Endothelial cell of umbilical vein (primary cell): ENCODE measurements around the gene MST1. TPM values are rescaled to one million over a fixed set of nuclear protein-coding genes. Genes with fewer than 3 reads are reported as not detected.

Source experiments
- BruUV-seq: library from RNA; stranded (reverse); fragments of 400-500 nt; replicated peaks from 2 replicates; lab custom pipeline; 2021; lab: Mats Ljungman, UMichigan
- CTCF ChIA-PET: fragments of 300-600, 350-600 bp; sonication (Branson Sonifier 250); formaldehyde crosslinking; loops from one replicate; lab custom pipeline; 2021; ENCODE audit warnings: antibody characterized with exemption, inconsistent platforms; lab: Charles Lee
- POLR2A ChIA-PET: fragments of 300-600, 350-600 bp; sonication (Branson Sonifier 250); formaldehyde crosslinking; loops from one replicate; lab custom pipeline; 2021; ENCODE audit warnings: antibody characterized with exemption, inconsistent platforms; lab: Charles Lee
- DNase-seq: peaks from one replicate; pipeline ENCODE4 v3.0.0-alpha.2; 2011; ENCODE audit warnings: low read depth, low spot score
- FAIRE-seq: peaks from 2 replicates; lab custom pipeline; 2011; peaks lifted over from hg19 to GRCh38; lab: Jason Lieb, UNC
- H2AFZ ChIP-seq: 2 replicates; pipeline ENCODE4 v1.6.0; 2012; ENCODE audit warnings: low read depth, low read length, control low read depth, inconsistent platforms
- H3K27ac ChIP-seq: 2 replicates; pipeline ENCODE4 v1.5.1; 2011; ENCODE audit warnings: low read depth, mild to moderate bottlenecking, control low read depth, low read length, moderate library complexity; ENCODE audit not compliant: insufficient read depth
- H3K27me3 ChIP-seq, 2 experiments: 2 replicates each; pipeline versions ENCODE4 v1.6.0 to v1.6.1; 2011; ENCODE audit warnings: low read length in 2 of 2, mixed read lengths in 1 of 2; ENCODE audit not compliant: control insufficient read depth in 2 of 2, insufficient read depth in 2 of 2
- H3K36me3 ChIP-seq, 2 experiments: 2 replicates in 1 of 2; 3 replicates in 1 of 2; pipeline ENCODE4 v1.5.1; 2011; ENCODE audit warnings: low read length in 2 of 2, mild to moderate bottlenecking in 1 of 2, moderate library complexity in 1 of 2; ENCODE audit not compliant: control insufficient read depth in 2 of 2, insufficient read depth in 2 of 2; ENCODE audit errors: extremely low read depth in 1 of 2
- H3K4me1 ChIP-seq: 3 replicates; pipeline ENCODE4 v1.5.1; 2011; ENCODE audit warnings: mild to moderate bottlenecking, low read length; ENCODE audit not compliant: control insufficient read depth, insufficient read depth; ENCODE audit errors: extremely low read depth
- H3K4me2 ChIP-seq: 2 replicates; pipeline ENCODE4 v1.6.1; 2011; ENCODE audit warnings: low read length, control low read depth, mixed read lengths; ENCODE audit not compliant: insufficient read depth
- H3K4me3 ChIP-seq, 3 experiments: fragments of 200-600 bp in 1 of 3; sonication (generic), shearing (Covaris generic) in 1 of 3; replicated peaks in 1 of 3; 2 replicates each; pipeline ENCODE4 v1.5.1; 2011 to 2016; ENCODE audit warnings: control low read depth in 3 of 3, low read length in 3 of 3, mild to moderate bottlenecking in 2 of 3, inconsistent platforms in 1 of 3, low read depth in 1 of 3, moderate library complexity in 1 of 3; ENCODE audit not compliant: insufficient read depth in 1 of 3
- H3K79me2 ChIP-seq: 2 replicates; pipeline ENCODE4 v1.6.0; 2012; ENCODE audit warnings: low read length, inconsistent platforms; ENCODE audit not compliant: control insufficient read depth, insufficient read depth
- H3K9ac ChIP-seq: replicated peaks from 2 replicates; pipeline ENCODE3; 2011; ENCODE audit warnings: low read length, control low read depth; ENCODE audit not compliant: insufficient read depth; ENCODE audit errors: extremely low read depth
- H3K9me1 ChIP-seq: replicated peaks from 3 replicates; pipeline ENCODE4 v1.6.0; 2011; ENCODE audit warnings: mild to moderate bottlenecking, low read length; ENCODE audit not compliant: control insufficient read depth, insufficient read depth; ENCODE audit errors: extremely low read depth
- H3K9me3 ChIP-seq: replicated peaks from 2 replicates; pipeline ENCODE4 v1.5.1; 2012; ENCODE audit warnings: low read length, inconsistent platforms; ENCODE audit not compliant: control insufficient read depth, insufficient read depth
- H4K20me1 ChIP-seq: replicated peaks from 2 replicates; pipeline ENCODE3; 2011; ENCODE audit warnings: mild to moderate bottlenecking, low read length; ENCODE audit not compliant: control insufficient read depth, insufficient read depth; ENCODE audit errors: extremely low read depth
- CTCF ChIP-seq, 2 donors: IDR thresholded peaks; 1 replicate in 1 of 2; 2 replicates in 1 of 2; pipeline ENCODE4 v1.5.1; 2011; ENCODE audit warnings: low read length in 2 of 2, mild to moderate bottlenecking in 2 of 2, moderate library complexity in 2 of 2, control low read depth in 1 of 2, inconsistent platforms in 1 of 2, low read depth in 1 of 2; ENCODE audit not compliant: insufficient read depth in 1 of 2; ENCODE audit errors: extremely low read depth in 1 of 2
- EZH2 ChIP-seq: IDR thresholded peaks from 2 replicates; pipeline ENCODE4 v1.6.1; 2012; ENCODE audit warnings: borderline replicate concordance, low read depth, mild to moderate bottlenecking, moderate library complexity, low read length, inconsistent platforms; ENCODE audit not compliant: severe bottlenecking
- FOS ChIP-seq: IDR thresholded peaks from 2 replicates; pipeline ENCODE4 v1.6.1; 2011; ENCODE audit warnings: mild to moderate bottlenecking, low read length, moderate library complexity, borderline replicate concordance; ENCODE audit not compliant: insufficient read depth
- GATA2 ChIP-seq: IDR thresholded peaks from 2 replicates; pipeline ENCODE4 v1.7.0; 2011; ENCODE audit warnings: low read depth, mild to moderate bottlenecking, moderate library complexity, mixed read lengths, low read length; ENCODE audit not compliant: insufficient read length, insufficient read depth
- JUN ChIP-seq: IDR thresholded peaks from 2 replicates; pipeline ENCODE4 v1.6.1; 2011; ENCODE audit warnings: borderline replicate concordance, low read depth; ENCODE audit not compliant: insufficient read length, insufficient read depth
- MYC ChIP-seq: IDR thresholded peaks from one replicate; pipeline ENCODE4 v1.6.1; 2011; ENCODE audit warnings: mild to moderate bottlenecking, low read depth, low read length
- POLR2A ChIP-seq: IDR thresholded peaks from 2 replicates; pipeline ENCODE4 v1.6.1; 2012; ENCODE audit warnings: low read depth, mild to moderate bottlenecking, control low read depth, low read length
- POLR2AphosphoS5 ChIP-seq: IDR thresholded peaks from 2 replicates; pipeline ENCODE4 v1.6.1; 2012; ENCODE audit warnings: low read depth, mild to moderate bottlenecking, control low read depth, low read length, moderate library complexity; ENCODE audit not compliant: insufficient read depth
- dilution Hi-C: fragments of 300-500 bp; cut with MboI; formaldehyde crosslinking; loops from one replicate; pipeline ENCODE4 v1.15.0; 2019; ENCODE audit warnings: low sequenced_read_pairs; ENCODE audit not compliant: extremely low pct_ligation_motif_present
- intact Hi-C: fragments of 100-400 bp; cut with micrococcal nuclease; formaldehyde crosslinking; loops from one replicate; pipeline ENCODE4 v1.10.0; 2022
- polyA plus RNA-seq, 4 experiments: library from polyadenylated mRNA; depleted of rRNA in 3 of 4; stranded (reverse) in 3 of 4; unstranded in 1 of 4; fragments of >200 nt; gene quantifications; 2 replicates each; pipeline versions ENCODE4 v1.2.1 to v1.2.3, GENCODE V29; 2011 to 2012; ENCODE audit warnings: missing spikeins in 1 of 4
- total RNA-seq: library from RNA; stranded (reverse); gene quantifications from 2 replicates; pipeline ENCODE4 v1.2.3, GENCODE V29; 2021

MST1 gene
- total and polyA plus RNA-seq, 2 donors (not counting 3 experiments of a cell fraction or from before 2014, with no cell fraction given) = 6.1 to 17.5 TPM

GRCh38 chr3:49738067-49738713 lies 48.9 kb upstream of the MST1 start:
- ChIA-PET POLR2A (no interaction called here), CTCF (no interaction called here)
- no TSS peak for BruUV-seq
- Histone ChIP-seq H3K9me1 (no peaks in the 10 kb centered on the region), H3K4me3 (no peak overlapping the region), H3K79me2 (peaks cover 7% of the 10 kb centered on the region), H3K36me3 (peaks cover 8 to 17% of the 10 kb centered on the region in 2 experiments), H4K20me1 (no peaks in the 10 kb centered on the region), H2AFZ (no peak overlapping the region), H3K9ac (no peak overlapping the region), H3K27me3 (no peaks in the 10 kb centered on the region), H3K27ac (no peak overlapping the region), H3K4me2 (no peak overlapping the region), H3K9me3 (no peaks in the 10 kb centered on the region), H3K4me1 (no peaks in the 10 kb centered on the region)
- TF ChIP-seq CTCF (IDR thresholded peaks at IDR 0.05; ENCODE audit: extremely low read depth in 1 of 2, insufficient read depth in 1 of 2, low read depth in 1 of 2, low read length in 2 of 2) (no peak), JUN (no peak), EZH2 (no peak), MYC (no peak), POLR2A (no peak), POLR2AphosphoS5 (no peak), GATA2 (no peak), FOS (no peak)
- DNase-seq = no peak
- FAIRE-seq = no peak
- intact Hi-C loops = no loop called here
- dilution Hi-C loops = no loop called here
